HEK293 (cell line): ENCODE measurements around the gene BTBD10.

Experiments used
- CTCF ChIA-PET: fragments of 350-600 bp; formaldehyde crosslinking; extraction: SDS; loops from one replicate; lab custom pipeline; 2021; ENCODE audit warnings: antibody characterized with exemption; lab: Yijun Ruan, JAX
- POLR2A ChIA-PET: fragments of 300-600 bp; formaldehyde crosslinking; extraction: SDS; loops from one replicate; lab custom pipeline; 2020; ENCODE audit warnings: antibody characterized with exemption, inconsistent platforms; lab: Yijun Ruan, JAX
- H3K27ac ChIP-seq: fragments of 200-500 bp; sonication (Bioruptor generic); 2 replicates; pipeline ENCODE4 v1.5.1; 2014; ENCODE audit warnings: low read depth, low read length, control low read depth, inconsistent platforms; ENCODE audit errors: extremely low read depth
- H3K36me3 ChIP-seq, 2 experiments: fragments of 200-500 bp in 1 of 2; sonication (Bioruptor generic) in 1 of 2; 1 replicate in 1 of 2; 2 replicates in 1 of 2; pipeline ENCODE4 v1.5.1; 2014 to 2017; ENCODE audit warnings: inconsistent platforms in 2 of 2, low read length in 2 of 2; ENCODE audit not compliant: control insufficient read depth in 2 of 2, insufficient read depth in 1 of 2
- H3K4me1 ChIP-seq: fragments of 200-500 bp; sonication (Bioruptor generic); 2 replicates; pipeline ENCODE4 v1.5.1; 2014; ENCODE audit warnings: mild to moderate bottlenecking, low read length, inconsistent platforms; ENCODE audit not compliant: control insufficient read depth, insufficient read depth
- H3K4me3 ChIP-seq: 2 replicates; pipeline ENCODE4 v1.5.1; 2011; ENCODE audit warnings: low read depth, mild to moderate bottlenecking, control low read depth, low read length, moderate library complexity
- H3K9me3 ChIP-seq: fragments of 200-500 bp; sonication (Bioruptor generic); 2 replicates; pipeline ENCODE4 v1.5.1; 2014; ENCODE audit warnings: low read depth, low read length, inconsistent platforms; ENCODE audit not compliant: control insufficient read depth, insufficient read depth
- GLI2 ChIP-seq: fragments of 450-650 bp; formaldehyde crosslinking; IDR thresholded peaks from 2 replicates; pipeline ENCODE4; 2017; ENCODE audit warnings: missing biosample characterization, missing genetic modification characterization, low read depth, borderline replicate concordance
- KLF8 ChIP-seq: fragments of 450-650 bp; formaldehyde crosslinking; IDR thresholded peaks from 2 replicates; pipeline ENCODE4 v1.5.1; 2016; ENCODE audit warnings: missing biosample characterization, missing genetic modification characterization
- SETDB1 ChIP-seq: IDR thresholded peaks from one replicate; pipeline ENCODE4 v1.6.1; 2017; ENCODE audit warnings: mild to moderate bottlenecking, low read length, moderate library complexity, mixed read lengths; ENCODE audit not compliant: insufficient read length
- YY1 ChIP-seq: fragments of 450-650 bp; formaldehyde crosslinking; IDR thresholded peaks from 2 replicates; pipeline ENCODE4 v1.5.1; 2018; ENCODE audit warnings: missing biosample characterization, missing genetic modification characterization
- ZNF112 ChIP-seq: fragments of 450-650 bp; formaldehyde crosslinking; IDR thresholded peaks from 2 replicates; pipeline ENCODE4 v1.5.0; 2017; ENCODE audit warnings: missing biosample characterization, missing genetic modification characterization
- ZNF16 ChIP-seq: fragments of 450-650 bp; formaldehyde crosslinking; IDR thresholded peaks from 2 replicates; pipeline ENCODE4 v1.5.1; 2016; ENCODE audit warnings: low read depth, missing biosample characterization, missing genetic modification characterization
- ZNF184 ChIP-seq: fragments of 450-650 bp; IDR thresholded peaks from 2 replicates; pipeline ENCODE4 v1.5.1; 2018; ENCODE audit warnings: missing biosample characterization, mild to moderate bottlenecking, missing genetic modification characterization
- ZNF214 ChIP-seq: fragments of 450-650 bp; formaldehyde crosslinking; IDR thresholded peaks from 2 replicates; pipeline ENCODE4 v1.5.1; 2017; ENCODE audit warnings: missing biosample characterization, mild to moderate bottlenecking, missing genetic modification characterization, borderline replicate concordance
- ZNF23 ChIP-seq: fragments of 450-650 bp; formaldehyde crosslinking; IDR thresholded peaks from 2 replicates; pipeline ENCODE4 v1.5.1; 2016; ENCODE audit warnings: missing biosample characterization, missing genetic modification characterization, borderline replicate concordance
- ZNF404 ChIP-seq: fragments of 450-650 bp; formaldehyde crosslinking; IDR thresholded peaks from 2 replicates; pipeline ENCODE4 v1.5.1; 2017; ENCODE audit warnings: missing biosample characterization, missing genetic modification characterization
- ZNF529 ChIP-seq: fragments of 450-650 bp; formaldehyde crosslinking; IDR thresholded peaks from 2 replicates; pipeline ENCODE4 v1.5.1; 2017; ENCODE audit warnings: missing genetic modification characterization, missing biosample characterization; ENCODE audit not compliant: insufficient replicate concordance
- ZNF600 ChIP-seq: fragments of 450-650 bp; formaldehyde crosslinking; IDR thresholded peaks from 2 replicates; pipeline ENCODE4 v1.5.1; 2016; ENCODE audit warnings: missing biosample characterization, missing genetic modification characterization
- ZNF76 ChIP-seq: fragments of 450-650 bp; formaldehyde crosslinking; IDR thresholded peaks from 2 replicates; pipeline ENCODE4; 2016; ENCODE audit warnings: low read depth, missing biosample characterization, missing genetic modification characterization, borderline replicate concordance
- TF ChIP-seq, protein P1 (sequence below): fragments of 450-650 bp; formaldehyde crosslinking; IDR thresholded peaks from 2 replicates; pipeline ENCODE4; 2016; ENCODE audit warnings: missing biosample characterization, missing genetic modification characterization
- TF ChIP-seq, protein P2 (sequence below): fragments of 450-650 bp; formaldehyde crosslinking; optimal IDR thresholded peaks from 2 replicates; pipeline ENCODE3; 2016; ENCODE audit warnings: missing biosample characterization, mild to moderate bottlenecking, missing genetic modification characterization
- TF ChIP-seq, protein P3 (sequence below): fragments of 450-650 bp; formaldehyde crosslinking; IDR thresholded peaks from 2 replicates; pipeline ENCODE4 v1.5.1; 2016; ENCODE audit warnings: missing biosample characterization, missing genetic modification characterization
- TF ChIP-seq, protein P4 (sequence below): fragments of 450-650 bp; IDR thresholded peaks from 2 replicates; pipeline ENCODE4 v1.5.1; 2018; ENCODE audit warnings: missing biosample characterization, mild to moderate bottlenecking, missing genetic modification characterization
- TF ChIP-seq, protein P5 (sequence below): fragments of 450-650 bp; formaldehyde crosslinking; IDR thresholded peaks from 2 replicates; pipeline ENCODE4 v1.5.1; 2016; ENCODE audit warnings: missing biosample characterization, missing genetic modification characterization
- TF ChIP-seq, protein P6 (sequence below): fragments of 450-650 bp; formaldehyde crosslinking; IDR thresholded peaks from 2 replicates; pipeline ENCODE4 v1.5.0; 2017; ENCODE audit warnings: missing biosample characterization, missing genetic modification characterization, borderline replicate concordance

BTBD10 gene

DNA sequence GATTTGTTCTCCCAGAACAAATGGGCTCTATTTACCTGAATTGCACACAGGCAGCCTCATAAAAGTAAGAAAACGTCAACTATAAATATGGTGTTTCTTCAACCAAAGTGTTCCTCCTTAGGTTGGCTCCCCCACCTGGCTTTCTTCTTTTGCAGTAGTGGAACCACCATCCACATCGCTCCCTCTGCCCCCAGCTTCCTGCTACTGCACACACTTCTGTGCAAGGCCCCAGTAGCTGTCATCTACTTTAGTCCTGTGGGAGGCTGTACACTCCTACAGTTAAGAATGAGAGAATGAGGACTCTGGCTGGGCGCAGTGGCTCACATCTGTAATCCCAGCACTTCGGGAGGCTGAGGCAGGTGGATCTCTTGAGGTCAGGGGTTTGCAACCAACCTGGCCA, 95.9 kb downstream of the BTBD10 start:
- TF ChIP-seq, protein P1, sequence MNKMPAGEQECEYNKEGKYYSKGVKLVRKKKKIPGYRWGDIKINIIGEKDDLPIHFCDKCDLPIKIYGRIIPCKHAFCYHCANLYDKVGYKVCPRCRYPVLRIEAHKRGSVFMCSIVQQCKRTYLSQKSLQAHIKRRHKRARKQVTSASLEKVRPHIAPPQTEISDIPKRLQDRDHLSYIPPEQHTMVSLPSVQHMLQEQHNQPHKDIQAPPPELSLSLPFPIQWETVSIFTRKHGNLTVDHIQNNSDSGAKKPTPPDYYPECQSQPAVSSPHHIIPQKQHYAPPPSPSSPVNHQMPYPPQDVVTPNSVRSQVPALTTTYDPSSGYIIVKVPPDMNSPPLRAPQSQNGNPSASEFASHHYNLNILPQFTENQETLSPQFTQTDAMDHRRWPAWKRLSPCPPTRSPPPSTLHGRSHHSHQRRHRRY (tag by site-specific recombination) = no peak
- TF ChIP-seq ZNF600 (tag by site-specific recombination) (no peak), ZNF404 (tag by site-specific recombination) (no peak), ZNF16 (no peak), ZNF23 (tag by site-specific recombination) (no peak), GLI2 (tag by site-specific recombination) (no peak), ZNF76 (tag by site-specific recombination) (no peak)
- TF ChIP-seq, protein P2, sequence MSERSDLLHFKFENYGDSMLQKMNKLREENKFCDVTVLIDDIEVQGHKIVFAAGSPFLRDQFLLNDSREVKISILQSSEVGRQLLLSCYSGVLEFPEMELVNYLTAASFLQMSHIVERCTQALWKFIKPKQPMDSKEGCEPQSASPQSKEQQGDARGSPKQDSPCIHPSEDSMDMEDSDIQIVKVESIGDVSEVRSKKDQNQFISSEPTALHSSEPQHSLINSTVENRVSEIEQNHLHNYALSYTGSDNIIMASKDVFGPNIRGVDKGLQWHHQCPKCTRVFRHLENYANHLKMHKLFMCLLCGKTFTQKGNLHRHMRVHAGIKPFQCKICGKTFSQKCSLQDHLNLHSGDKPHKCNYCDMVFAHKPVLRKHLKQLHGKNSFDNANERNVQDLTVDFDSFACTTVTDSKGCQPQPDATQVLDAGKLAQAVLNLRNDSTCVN (tag by site-specific recombination) = no peak
- Histone ChIP-seq H3K36me3 (peaks cover 0 to 51% of the 10 kb centered on the region in 2 experiments; a peak in 1 of 3 replicates), H3K27ac (no peak overlapping the region), H3K4me3 (no peak overlapping the region), H3K4me1 (no peaks in the 10 kb centered on the region), H3K9me3 (no peaks in the 10 kb centered on the region)
- CTCF ChIA-PET = interaction anchor here (1.0 to 1.8 kb wide), 2 partner anchors 13 to 16 kb away, joined by 4 to 5 read pairs; no protein-coding TSS in a partner anchor
- POLR2A ChIA-PET = interaction anchor here (0.7 kb wide), 1 partner anchor 22 kb away, joined by 6 read pairs; no protein-coding TSS in a partner anchor

DNA sequence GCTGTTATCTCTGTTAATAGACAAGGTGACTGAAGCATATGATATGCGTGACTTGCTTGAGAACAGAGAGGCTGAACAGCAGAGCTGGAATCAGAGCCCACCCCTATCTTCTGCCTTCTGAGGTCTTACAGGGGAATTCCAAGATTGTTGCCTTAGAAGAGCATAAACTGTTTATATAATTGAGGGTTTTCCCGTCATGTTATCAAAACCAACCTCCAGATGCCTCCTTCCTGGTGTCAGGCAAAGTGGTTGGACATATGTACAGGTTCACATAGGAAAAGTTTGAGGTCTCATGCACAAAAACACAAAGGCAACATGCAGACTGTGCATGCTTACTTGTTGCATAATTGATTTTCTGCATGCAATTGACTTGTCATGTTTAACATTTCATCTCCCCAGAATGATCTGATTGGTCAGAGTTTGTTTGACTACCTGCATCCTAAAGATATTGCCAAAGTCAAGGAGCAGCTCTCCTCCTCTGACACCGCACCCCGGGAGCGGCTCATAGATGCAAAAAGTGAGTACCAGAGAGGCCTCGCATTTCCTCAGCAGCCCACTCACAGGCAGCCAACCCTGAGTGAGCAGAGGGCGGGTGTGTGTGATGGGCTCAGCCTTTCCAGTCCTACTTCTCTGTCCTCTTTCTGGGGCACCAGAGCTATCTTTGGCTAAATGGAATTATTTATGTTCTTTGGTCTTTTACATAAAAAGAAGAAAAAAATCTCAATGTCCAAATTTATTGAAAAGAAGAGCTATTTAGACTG, 96.6 kb downstream of the BTBD10 start:
- POLR2A ChIA-PET = no interaction called here
- Histone ChIP-seq H3K9me3 (no peaks in the 10 kb centered on the region), H3K36me3 (peaks cover 0 to 51% of the 10 kb centered on the region in 2 experiments; a peak in 1 of 3 replicates), H3K4me1 (no peaks in the 10 kb centered on the region), H3K4me3 (no peak overlapping the region), H3K27ac (no peak overlapping the region)
- CTCF ChIA-PET = interaction anchor here (1.0 to 1.8 kb wide), 4 partner anchors 12 to 22 kb away, joined by 3 to 5 read pairs (median 4); no protein-coding TSS in a partner anchor
- TF ChIP-seq, protein P3, sequence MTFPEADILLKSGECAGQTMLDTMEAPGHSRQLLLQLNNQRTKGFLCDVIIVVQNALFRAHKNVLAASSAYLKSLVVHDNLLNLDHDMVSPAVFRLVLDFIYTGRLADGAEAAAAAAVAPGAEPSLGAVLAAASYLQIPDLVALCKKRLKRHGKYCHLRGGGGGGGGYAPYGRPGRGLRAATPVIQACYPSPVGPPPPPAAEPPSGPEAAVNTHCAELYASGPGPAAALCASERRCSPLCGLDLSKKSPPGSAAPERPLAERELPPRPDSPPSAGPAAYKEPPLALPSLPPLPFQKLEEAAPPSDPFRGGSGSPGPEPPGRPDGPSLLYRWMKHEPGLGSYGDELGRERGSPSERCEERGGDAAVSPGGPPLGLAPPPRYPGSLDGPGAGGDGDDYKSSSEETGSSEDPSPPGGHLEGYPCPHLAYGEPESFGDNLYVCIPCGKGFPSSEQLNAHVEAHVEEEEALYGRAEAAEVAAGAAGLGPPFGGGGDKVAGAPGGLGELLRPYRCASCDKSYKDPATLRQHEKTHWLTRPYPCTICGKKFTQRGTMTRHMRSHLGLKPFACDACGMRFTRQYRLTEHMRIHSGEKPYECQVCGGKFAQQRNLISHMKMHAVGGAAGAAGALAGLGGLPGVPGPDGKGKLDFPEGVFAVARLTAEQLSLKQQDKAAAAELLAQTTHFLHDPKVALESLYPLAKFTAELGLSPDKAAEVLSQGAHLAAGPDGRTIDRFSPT (tag by site-specific recombination) = no peak
- TF ChIP-seq ZNF214 (tag by site-specific recombination) (no peak), ZNF184 (no peak), YY1 (tag by site-specific recombination) (no peak), ZNF404 (tag by site-specific recombination) (no peak)
- TF ChIP-seq, protein P4, sequence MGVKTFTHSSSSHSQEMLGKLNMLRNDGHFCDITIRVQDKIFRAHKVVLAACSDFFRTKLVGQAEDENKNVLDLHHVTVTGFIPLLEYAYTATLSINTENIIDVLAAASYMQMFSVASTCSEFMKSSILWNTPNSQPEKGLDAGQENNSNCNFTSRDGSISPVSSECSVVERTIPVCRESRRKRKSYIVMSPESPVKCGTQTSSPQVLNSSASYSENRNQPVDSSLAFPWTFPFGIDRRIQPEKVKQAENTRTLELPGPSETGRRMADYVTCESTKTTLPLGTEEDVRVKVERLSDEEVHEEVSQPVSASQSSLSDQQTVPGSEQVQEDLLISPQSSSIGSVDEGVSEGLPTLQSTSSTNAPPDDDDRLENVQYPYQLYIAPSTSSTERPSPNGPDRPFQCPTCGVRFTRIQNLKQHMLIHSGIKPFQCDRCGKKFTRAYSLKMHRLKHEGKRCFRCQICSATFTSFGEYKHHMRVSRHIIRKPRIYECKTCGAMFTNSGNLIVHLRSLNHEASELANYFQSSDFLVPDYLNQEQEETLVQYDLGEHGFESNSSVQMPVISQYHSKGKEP (tag by site-specific recombination) = no peak

DNA sequence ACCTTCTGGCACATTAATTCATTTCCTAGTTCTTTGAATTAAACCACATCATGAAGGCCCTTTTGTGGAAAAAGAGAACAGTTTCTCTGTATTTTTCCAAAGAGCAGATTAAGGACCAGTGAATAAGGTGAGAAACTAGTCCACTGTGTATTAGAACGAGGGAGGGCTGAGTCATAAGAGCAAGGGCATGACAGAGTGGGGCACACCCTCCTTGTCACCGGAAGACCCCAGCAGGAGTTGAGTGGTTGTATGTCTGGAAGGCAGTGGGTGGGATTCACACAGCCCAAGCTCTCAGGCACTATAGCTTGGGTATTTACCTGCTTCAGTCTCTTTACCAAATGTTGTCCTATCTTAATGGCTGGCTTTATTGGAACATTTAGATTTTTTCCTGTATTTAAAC, 98.6 kb downstream of the BTBD10 start:
- CTCF ChIA-PET = interaction anchor here (0.6 to 2.2 kb wide), 3 partner anchors 10 to 353 kb away, joined by 3 to 9 read pairs (median 5); no protein-coding TSS in a partner anchor
- no peak overlapping the region for H3K27ac ChIP-seq
- H3K36me3 ChIP-seq = peaks cover 0 to 44% of the 10 kb centered on the region in 2 experiments; a peak in 1 of 3 replicates
- no peak overlapping the region for H3K4me3 ChIP-seq
- POLR2A ChIA-PET = no interaction called here
- H3K9me3 ChIP-seq = no peaks in the 10 kb centered on the region
- no peaks in the 10 kb centered on the region for H3K4me1 ChIP-seq
- TF ChIP-seq ZNF112 (tag by site-specific recombination) = no peak
- TF ChIP-seq, protein P5, sequence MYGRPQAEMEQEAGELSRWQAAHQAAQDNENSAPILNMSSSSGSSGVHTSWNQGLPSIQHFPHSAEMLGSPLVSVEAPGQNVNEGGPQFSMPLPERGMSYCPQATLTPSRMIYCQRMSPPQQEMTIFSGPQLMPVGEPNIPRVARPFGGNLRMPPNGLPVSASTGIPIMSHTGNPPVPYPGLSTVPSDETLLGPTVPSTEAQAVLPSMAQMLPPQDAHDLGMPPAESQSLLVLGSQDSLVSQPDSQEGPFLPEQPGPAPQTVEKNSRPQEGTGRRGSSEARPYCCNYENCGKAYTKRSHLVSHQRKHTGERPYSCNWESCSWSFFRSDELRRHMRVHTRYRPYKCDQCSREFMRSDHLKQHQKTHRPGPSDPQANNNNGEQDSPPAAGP (tag by site-specific recombination) = no peak
- TF ChIP-seq KLF8 (tag by site-specific recombination) = no peak
- TF ChIP-seq, protein P6, sequence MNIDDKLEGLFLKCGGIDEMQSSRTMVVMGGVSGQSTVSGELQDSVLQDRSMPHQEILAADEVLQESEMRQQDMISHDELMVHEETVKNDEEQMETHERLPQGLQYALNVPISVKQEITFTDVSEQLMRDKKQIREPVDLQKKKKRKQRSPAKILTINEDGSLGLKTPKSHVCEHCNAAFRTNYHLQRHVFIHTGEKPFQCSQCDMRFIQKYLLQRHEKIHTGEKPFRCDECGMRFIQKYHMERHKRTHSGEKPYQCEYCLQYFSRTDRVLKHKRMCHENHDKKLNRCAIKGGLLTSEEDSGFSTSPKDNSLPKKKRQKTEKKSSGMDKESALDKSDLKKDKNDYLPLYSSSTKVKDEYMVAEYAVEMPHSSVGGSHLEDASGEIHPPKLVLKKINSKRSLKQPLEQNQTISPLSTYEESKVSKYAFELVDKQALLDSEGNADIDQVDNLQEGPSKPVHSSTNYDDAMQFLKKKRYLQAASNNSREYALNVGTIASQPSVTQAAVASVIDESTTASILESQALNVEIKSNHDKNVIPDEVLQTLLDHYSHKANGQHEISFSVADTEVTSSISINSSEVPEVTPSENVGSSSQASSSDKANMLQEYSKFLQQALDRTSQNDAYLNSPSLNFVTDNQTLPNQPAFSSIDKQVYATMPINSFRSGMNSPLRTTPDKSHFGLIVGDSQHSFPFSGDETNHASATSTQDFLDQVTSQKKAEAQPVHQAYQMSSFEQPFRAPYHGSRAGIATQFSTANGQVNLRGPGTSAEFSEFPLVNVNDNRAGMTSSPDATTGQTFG (tag by site-specific recombination) = no peak
- TF ChIP-seq ZNF529 (tag by site-specific recombination) = no peak
- TF ChIP-seq SETDB1 = no peak
